Left renal cortex interstitium (tissue), 4 donors: ENCODE measurements around the gene SYNPO2. TPM values are rescaled to one million over a fixed set of nuclear protein-coding genes. Genes with fewer than 3 reads are reported as not detected.
"Not testable (repeated sequence)": the region's sequence is repeated elsewhere in the genome, so short reads cannot be mapped to it uniquely, and the experiment has no call there.

Experiments
- DNase-seq, 4 donors: peaks; one replicate each; pipeline ENCODE4 v3.0.0-alpha.2; 2013; ENCODE audit warnings: low read depth in 4 of 4, low spot score in 2 of 4, missing footprints in 1 of 4
- polyA plus RNA-seq, 4 donors: library from polyadenylated mRNA; unstranded; fragments of 120-200 nt; gene quantifications; one replicate each; pipeline ENCODE4 v1.2.1, GENCODE V29; 2013; ENCODE audit not compliant: insufficient read length in 4 of 4

SYNPO2 gene
- polyA plus RNA-seq, 4 donors, result 13.2 to 25.8 (median 17.4) TPM

DNA sequence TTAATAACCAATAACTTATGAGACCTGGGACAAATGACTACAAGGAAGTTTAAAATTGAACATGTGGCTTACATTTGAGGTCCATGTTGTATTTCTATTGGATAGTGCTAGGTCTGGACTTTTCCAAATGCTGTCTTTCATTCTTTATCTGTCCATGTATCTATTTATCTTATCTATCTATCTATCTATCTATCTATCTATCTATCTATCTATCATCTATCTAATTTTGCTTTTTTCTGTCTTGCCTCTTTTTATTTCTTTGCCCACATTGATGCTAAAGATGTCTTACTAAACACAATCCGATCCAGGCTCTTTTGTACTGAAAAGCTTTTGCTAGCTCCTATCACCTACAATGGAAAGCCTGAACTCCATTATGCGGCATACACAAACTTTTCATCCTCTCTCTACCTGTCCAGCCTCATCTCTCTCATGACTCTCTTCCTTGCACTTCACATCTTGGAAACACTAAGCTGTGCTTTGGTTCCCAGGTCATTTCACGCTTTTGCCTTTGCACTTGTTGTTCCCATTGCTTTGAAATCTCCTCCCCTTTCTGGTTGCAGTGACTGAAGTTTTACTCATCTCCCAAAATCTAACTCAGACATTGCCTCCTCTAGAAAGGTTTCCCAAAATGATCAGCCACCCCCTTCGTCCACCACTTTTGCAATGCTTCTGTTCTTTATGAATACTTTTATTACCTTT lies 107.2 kb downstream of the SYNPO2 start:
- no peak for DNase-seq

DNA sequence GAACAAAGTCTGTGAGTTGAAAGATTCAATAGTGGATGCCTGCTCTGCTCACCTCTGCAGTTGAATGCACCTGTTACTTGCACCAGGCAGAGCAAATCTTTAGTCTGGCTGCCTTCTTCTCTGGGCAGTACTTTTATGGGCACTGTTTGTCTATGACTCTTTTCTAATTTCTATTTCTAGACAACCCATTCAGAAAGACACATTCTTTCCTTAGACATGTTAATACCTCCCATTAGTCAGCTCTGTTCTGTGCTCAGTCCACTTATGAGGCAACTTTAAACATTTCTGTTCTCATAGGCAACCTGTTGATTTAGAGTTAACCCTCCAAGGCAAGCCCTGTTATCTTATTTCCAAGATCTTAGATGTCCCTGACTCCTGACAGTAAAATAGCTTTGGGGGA lies 108.9 kb downstream of the SYNPO2 start:
- DNase-seq, result no peak

DNA sequence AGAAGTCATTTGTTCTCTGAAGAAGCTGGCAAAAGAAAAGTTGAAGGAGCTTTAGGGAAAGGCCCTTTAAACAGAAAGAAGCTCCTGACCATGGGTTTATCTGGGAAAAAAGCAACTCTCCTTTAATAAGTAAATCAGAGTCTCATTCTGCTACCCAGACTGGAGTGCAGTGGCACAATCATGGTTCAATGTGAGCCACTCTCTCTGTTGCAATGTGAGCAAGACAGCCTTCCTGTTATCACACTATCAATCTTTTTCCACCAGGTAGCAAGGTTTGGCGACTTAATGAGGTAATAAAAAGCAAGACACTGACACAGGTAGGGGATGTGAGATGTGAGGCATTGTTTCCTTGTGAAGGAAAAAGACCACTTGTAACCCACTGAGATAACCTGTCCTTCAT lies 111.3 kb downstream of the SYNPO2 start:
- no peak for DNase-seq

DNA sequence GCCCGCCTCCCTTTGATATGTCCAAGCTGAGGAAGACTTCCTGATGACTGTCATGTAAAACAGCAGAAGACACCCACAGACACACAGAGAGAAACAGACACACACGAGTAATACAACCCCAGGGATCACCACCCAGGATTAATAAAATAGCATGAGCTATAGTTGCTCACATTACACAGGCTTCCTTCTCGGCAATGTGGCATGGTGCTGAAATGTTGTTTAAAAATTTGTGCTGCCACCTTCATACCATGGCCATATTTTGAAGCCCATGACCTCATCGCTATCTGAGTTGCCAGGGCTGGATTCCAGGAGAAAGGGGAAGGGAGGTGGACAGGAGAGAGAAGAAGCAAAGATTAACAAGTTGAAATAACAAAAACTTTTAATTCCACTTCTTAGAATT lies 111.7 kb downstream of the SYNPO2 start:
- DNase-seq, result no peak

DNA sequence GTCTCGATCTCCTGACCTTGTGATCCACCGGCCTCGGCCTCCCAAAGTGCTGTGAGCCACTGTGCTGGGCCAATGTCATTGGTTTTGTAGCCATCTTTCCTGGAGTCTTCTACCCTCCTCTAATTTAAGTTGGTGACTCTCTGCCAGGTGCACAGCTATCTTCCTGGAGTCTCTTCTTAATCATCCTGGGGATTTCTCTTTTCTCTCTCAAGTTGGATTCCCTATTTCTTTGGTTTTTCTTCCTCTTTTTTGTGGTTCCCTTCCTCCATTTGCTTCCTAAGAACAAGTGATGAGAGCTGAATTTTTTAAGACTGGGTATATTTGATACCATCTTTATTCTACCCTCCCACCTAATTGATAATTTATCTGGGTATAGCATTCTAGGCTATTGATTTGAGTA lies 113.8 kb downstream of the SYNPO2 start:
- DNase-seq, result no peak

DNA sequence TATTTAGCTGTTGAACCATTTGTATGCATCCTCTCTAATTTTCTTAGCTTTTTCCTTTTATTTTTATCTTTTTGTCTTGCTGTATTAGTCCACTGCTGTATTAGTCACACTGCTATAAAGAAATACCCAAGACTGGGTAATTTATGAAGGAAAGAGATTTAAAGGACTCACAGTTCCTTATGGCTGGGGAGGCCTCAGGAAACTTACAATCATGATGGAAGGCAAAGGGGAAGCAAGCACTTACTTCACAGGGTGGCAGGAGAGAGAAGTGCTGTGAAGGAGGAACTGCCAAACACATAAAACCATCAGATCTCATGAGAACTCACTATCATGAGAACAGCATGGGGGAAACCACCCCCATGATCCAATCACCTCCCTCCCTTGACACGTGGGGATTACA lies 114.3 kb downstream of the SYNPO2 start:
- not testable (repeated sequence) for DNase-seq

DNA sequence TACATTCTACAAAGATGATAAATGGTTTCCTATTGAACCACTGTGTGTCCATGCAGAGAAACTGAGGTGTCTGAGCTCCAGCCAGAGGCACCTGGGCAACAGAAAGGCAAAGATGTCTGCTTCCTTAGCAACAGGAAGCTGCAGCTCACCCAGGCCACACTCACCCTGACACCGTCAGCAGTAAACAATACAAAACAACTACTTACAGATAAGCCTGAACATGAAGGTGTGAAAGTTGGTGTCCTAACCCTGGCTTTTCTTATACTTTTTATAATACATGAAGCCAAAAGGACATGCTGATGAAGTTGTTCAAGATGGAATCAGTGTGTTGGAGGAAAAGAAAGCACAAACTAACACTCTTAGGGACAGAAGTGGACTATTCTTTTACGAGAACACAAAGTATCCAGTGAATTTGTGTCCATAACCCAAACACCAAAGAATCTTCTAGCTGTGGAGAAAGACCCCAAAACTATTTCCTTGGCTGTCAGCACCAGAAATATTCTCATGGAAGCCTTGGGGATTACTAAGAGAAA lies 117.3 kb downstream of the SYNPO2 start:
- no peak for DNase-seq

DNA sequence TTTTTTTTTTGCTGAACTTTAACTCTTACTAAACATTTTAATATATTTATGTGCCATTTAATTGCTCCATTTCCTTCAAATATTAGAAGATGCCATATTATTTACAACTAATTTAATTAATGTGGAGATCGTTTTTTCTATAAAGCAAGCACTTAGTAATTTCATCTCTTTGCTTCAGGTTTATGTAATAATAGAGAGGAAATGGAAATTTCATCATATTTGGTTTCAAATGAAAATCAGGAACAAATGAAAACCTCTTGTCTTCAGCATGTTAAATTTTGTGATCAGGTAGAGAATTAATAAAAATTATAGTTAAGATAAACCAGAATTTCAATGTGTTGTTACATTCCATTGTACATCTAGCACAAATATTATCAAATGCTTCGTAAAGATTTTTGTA lies 120.1 kb downstream of the SYNPO2 start:
- DNase-seq, result no peak

DNA sequence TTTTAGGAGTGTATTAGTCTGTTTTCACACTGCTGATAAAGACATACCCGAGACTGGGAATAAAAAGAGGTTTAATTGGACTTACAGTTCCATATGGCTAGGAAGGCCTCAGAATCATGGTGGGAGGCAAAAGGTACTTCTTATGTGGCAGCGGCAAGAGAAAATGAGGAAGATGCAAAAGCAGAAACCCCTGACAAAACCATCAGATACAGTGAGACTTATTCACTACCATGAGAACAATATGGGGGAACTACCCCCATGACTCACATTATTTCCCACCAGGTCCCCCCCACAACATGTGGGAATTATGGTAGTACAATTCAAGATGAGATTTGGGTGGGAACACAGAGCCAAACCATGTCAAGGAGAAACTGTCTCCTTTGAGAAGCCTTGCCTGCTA lies 121.6 kb downstream of the SYNPO2 start:
- not testable (repeated sequence) for DNase-seq

DNA sequence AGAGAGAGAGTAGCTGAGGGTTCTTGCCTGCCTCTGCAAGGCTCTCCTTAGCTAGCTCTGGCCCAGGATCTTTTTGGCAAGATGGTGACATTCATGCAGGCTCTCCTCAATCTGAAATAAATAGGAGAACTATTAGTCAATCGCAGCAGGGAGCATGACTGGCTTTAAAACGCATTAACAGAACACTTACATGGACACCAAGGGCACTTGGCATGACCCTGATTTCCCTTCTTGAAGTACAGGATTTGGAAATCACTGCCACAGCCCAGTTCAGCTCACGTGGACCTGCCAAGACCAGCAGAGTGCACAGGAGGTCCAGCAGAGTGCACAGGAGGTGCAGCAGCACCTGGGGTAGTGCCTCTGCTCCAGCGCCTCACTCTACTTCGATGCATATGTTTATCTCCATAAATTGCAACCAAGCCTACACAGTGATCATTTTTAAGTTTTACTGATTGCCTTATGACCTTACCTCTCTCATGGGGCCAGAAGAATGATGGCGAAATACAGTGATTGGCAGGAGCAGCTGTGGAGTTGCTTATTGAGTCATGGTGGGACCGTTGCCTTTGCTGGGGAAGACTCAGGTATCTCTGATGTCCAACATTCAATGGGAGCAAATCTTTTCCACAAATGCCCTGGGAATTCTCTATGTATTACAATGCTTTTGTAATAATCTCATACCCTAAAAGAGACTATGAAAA lies 122.4 kb downstream of the SYNPO2 start:
- no peak for DNase-seq

DNA sequence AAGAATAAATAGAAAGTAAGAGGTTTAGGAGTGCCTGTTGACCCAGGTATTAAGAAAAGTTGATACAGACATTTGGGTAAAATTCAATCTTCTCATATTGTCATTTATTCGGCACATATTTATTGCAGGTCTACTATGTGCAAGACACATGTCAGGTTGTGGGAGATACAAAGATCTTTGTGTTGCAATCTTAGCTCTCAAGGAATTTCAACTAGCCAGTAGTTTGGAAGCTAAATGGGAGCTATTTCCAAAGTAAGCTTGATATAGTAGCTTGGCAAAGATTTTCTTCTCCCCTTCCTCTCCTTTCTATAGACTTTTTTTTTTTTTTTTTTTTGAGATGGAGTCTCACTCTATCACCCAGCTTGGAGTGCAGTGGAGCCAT lies 122.9 kb downstream of the SYNPO2 start:
- no peak for DNase-seq

DNA sequence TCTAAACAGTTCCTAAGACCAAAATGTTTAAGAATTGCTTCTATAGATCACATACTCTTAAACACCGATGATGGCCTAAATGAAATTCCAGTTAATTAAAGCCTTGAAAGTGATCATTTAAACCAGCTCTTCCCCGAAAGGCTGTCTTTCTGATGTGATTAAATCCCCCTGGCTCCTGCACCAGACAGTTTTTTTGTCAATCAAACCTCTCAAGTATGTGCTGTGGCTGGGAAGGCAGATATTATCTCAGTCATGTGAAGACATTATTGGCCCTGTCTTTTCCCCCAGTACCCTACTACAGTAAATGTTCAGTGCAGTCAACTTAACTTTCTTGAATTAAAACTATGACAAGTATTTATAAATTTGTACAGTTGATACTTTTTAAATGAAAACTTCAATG lies 126.0 kb downstream of the SYNPO2 start:
- no peak for DNase-seq

DNA sequence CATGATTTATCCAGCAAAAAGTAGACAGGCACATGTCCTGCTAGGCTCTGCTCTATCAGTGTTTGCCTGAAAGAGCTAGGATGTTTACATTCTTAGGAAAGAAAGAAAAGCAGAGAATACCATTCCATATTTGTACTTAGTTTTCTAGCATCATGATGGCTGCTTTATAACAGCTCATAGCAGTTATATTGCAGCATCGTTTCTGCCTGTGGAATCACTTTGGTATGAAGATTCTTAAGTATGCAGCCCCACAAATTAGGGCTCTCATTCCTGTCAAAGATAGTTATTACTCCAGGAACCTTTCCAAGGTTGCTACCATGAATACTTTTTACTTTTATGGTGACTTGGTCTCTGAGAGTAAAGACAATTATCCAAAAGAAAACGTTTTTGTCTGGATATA lies 128.0 kb downstream of the SYNPO2 start:
- DNase-seq, result no peak

DNA sequence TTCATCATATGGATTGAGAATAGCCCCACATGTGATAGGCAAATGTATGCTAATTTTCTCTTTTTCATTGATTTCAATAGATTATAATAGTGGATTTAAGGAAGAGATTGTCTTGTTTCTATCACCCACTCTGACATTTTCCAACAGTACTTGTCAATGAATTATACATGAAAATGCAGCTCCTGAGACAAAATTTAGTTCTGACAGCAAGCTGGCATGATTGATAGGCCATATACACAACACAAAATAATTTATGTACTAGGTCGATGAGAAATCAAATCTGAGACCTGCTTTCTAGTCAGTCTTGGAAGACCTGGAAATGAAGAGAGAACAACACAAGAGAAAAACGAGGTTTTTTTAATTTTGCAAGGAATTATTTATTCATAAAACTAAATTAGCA lies 129.0 kb downstream of the SYNPO2 start:
- no peak for DNase-seq

DNA sequence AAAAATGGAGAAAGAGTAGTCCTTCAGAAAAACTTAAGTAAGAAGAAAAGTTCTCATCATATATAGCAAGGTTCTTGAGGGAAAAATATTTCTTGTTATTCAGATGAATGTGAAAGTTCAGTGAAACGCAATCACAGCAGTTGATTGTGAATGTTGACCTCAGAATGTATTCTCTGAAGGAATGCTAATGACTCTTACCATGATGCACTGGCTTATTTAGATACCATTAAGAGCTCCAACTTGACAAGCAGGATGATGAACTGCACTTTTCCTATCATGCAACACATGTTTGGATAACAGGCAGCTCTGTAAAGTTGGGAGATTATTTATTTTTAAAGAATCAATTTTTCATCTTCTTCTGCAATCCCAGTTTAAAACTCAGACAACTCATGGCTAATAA lies 131.5 kb downstream of the SYNPO2 start:
- DNase-seq, result no peak

DNA sequence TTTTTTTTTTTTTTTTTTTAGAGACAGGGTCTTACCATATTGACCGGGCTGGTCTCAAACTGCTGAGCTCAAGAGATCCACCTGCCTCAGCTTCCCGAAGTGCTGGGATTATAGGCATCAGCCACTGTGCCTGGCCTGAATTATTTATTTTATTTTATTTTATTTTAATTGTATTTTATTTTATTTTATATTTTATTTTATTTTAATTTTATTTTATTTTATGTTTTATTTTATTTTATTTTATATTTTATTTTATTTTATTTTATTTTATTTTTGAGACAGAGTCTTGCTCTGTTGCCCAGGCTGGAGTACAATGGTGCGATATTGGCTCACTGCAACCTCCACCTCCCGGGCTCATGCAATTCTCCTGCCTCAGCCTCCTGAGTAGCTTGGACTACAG lies 133.9 kb downstream of the SYNPO2 start:
- DNase-seq, result not testable (repeated sequence)

DNA sequence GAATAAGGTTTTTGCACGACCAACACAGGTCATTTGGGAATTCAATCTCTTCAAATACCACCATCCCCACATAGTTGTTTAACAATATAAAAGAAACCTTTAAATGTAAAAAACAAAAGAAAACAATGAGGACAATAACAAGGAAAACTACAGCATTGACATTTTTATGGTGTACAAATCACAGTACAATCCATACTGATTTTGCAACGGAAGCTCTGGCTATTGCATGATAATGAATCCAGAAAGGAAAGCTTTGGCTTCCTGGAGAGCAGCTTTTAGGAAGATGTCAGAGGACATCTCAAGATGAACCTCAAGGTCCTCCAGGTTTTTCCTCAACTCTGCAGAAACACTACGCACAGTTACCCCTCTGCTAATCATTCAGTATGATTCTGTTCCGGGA lies 135.4 kb downstream of the SYNPO2 start:
- DNase-seq, result no peak

DNA sequence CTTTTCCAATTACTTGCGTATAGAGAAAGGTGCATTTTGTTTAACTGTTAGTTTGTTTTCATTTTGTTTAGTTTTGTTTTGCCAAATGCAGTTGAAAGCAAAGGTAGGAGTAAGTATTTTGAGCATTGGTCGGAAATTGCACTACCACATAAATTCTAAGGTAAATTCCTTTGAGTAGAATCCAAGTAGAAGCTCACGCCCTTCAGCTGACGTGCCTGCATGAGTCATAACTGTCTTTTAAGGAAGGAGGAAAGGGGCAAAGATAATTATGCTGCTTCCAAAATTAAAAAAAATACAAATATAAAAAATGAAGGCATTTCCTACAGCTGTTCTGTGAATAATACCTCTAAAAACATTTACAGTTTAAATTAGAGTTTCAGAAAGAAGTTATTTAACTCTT lies 136.8 kb downstream of the SYNPO2 start:
- DNase-seq, result no peak

DNA sequence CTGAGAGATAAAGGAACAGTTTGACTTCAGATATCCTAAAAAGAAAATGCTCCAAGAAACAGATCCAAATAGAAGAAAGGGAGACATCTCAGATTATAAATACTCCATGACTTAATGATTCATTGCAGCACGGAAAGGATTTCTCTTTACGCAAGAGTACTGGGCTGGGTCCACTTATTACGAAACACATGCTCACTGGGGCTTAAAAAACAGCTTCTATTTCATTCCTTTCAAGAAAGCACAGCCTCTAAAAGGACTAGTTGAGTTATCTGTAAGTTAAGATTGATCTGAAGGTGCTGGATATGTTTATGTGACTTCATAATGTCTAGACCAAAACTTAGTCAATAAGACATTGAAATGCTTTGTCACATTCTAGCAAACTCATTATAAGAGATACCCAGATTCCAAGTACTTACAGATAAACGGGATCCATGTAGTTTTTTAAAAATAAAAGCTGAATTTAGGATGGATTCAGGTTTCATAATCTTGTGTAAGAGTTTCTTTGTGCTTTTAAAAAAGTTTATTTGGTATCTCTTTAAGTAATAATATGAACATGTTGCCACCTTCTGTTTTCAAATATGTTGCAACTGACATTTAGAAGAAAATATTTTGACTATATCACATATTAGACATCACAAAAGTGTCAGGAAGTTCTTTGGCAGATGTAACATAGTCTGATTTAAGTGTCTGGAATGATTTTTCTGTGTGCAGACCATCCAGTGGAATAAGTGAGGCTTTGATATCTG lies 137.4 kb downstream of the SYNPO2 start:
- DNase-seq, result no peak

DNA sequence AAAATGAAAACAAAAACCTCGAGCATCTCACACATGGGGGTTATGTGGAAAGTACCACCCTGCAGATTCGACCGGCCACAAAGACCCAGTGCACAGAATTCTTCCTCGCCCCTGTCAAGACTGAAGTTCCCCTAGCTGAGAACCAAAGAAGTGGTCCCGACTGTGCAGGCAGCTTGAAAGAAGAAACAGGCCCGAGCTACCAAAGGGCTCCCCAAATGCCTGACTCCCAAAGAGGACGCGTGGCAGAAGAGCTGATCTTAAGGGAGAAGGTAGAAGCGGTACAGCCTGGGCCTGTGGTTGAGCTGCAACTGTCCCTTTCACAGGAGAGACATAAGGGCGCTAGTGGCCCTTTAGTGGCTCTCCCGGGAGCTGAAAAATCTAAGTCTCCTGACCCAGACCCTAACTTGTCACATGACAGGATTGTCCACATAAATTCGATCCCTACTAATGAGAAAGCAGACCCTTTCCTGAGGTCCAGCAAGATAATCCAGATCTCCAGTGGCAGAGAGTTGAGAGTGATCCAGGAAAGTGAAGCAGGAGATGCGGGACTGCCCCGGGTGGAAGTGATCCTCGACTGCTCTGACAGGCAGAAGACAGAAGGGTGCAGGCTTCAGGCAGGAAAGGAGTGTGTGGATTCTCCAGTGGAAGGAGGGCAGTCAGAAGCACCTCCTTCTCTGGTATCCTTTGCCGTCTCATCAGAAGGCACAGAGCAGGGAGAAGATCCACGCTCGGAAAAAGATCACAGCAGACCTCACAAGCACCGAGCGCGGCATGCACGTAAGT lies 138.2 kb downstream of the SYNPO2 start:
- no peak for DNase-seq

DNA sequence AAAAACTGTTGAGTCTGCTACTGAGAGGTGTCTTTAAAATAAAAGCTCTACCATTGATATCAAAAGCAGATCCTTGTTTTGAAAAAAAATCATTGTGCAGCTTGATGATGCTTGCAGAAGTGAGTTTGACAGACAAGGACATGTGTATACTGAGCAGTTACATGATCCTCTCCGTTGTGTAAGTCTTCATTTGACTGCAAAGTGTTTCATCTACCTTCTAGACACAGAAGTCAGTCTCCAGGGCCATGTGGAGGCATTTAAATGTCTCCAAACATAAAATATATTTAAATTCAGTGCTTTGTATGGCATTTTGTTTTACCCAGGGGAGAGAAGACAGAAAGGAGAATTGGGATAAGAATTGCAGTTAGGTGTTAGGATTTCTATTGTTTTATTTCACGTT lies 139.2 kb downstream of the SYNPO2 start:
- DNase-seq, result no peak
